ENCODE measurements around the gene ACTR2.

DNA sequence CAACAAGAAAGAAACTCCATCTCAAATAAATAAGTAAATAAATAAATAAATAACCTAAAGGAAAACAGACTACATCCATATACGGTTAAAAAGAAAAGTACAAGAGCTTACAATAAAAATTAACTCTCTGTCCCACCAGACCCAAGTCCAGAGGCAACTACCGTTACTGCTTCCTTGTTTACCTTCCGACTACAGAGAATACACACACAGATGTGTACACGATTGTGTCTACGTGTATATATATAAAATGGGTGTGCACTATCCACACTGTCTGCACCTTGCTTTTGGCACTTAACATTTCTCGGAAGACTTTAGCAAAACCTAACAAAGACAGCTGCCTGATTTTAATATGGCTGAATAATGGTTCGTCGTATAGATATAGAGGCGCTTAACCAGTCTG lies 69.9 kb downstream of the ACTR2 start:
- TF ChIP-seq, protein P1, sequence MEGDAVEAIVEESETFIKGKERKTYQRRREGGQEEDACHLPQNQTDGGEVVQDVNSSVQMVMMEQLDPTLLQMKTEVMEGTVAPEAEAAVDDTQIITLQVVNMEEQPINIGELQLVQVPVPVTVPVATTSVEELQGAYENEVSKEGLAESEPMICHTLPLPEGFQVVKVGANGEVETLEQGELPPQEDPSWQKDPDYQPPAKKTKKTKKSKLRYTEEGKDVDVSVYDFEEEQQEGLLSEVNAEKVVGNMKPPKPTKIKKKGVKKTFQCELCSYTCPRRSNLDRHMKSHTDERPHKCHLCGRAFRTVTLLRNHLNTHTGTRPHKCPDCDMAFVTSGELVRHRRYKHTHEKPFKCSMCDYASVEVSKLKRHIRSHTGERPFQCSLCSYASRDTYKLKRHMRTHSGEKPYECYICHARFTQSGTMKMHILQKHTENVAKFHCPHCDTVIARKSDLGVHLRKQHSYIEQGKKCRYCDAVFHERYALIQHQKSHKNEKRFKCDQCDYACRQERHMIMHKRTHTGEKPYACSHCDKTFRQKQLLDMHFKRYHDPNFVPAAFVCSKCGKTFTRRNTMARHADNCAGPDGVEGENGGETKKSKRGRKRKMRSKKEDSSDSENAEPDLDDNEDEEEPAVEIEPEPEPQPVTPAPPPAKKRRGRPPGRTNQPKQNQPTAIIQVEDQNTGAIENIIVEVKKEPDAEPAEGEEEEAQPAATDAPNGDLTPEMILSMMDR (IDR thresholded peaks at IDR 0.05; ENCODE audit: low read depth, low read length) = no peak
- TF ChIP-seq POLR2A (IDR thresholded peaks at IDR 0.05; ENCODE audit: extremely low read depth, insufficient read length) = no peak
